GM19452 (cell line): Measurements from ENCODE around the gene GNA14.
"Not testable (repeated sequence)": the region's sequence is repeated elsewhere in the genome, so short reads cannot be mapped to it uniquely, and the experiment has no call there.

Experiments used
- ATAC-seq: cut with Tn5 transposase; IDR thresholded peaks from one replicate; pipeline ENCODE4 v1.9.1; 2021; ENCODE audit not compliant: unreplicated experiment

The GNA14 gene

DNA sequence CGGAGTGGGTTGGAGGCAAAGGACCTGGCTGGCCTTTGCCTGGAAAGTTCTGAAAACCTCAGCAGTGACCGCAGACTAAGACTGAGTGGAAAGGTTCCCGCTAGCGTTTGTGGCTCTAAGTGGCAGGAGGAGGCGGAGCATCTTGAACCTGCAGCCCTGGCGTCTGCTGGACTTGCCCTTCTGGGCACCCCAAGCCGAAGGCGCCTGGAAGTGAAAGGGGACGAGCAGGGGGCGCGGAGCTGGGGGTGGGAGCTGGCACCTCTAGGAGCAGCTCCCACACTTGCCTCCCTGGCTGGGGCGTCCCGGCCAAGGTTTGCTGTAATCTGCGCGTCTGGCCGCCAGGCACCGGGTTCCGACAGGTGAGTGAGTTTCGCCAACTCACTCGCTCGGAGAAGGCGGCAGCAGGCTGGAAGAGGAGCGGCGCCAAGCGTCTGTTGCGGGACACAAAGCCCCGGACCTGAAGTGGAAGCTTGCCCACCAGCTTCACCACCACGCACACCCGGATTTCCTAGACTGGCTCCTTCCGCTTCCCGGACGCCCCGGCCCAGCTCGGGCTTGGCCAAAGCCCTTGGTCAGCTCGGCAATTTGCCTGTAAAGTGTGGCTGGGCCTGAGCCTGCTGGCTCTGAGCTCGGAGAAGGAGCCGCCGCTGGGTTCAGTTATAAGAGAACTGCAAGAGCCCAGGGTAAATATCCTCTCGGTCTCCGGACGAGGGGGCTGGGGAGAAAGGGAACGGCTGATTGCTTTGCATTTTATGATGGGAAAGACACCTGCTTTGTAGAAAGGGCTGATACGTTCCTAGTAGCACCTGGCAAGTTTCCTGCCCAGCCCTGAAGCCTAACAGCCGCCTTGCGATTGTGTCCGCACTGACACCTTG is at the start of gene GNA14:
Gene GNA14 (minus strand): TSS at position 89 of the 875 bp plus-strand sequence. CDS start 529 bp downstream, outside the sequence.
- ATAC-seq, result no peak

- no peak for ATAC-seq
Observed at GRCh38 chr9:77697238-77697984, 49.3 kb upstream of the GNA14 start.

- ATAC-seq, result not testable (repeated sequence)
Observed at GRCh38 chr9:77690723-77691122, 42.6 kb upstream of the GNA14 start.

DNA sequence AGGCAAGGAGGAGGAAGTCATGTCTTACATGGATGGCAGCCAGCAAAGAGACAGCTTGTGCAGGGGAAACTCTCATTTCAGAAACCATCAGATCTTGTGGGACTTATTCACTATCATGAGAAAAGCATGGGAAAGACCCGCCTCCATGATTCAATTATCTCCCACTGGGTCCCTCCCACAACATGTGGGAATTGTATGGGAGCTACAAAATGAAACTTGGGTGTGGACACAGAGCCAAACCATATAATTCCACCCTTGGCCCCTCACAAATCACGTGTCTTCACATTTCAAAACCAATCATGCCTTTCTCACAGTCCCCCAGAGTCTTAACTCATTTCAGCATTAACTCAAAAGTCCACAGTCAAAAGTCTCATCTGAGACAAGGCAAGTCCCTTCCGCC is 42.0 kb upstream of the GNA14 start:
- not testable (repeated sequence) for ATAC-seq

GRCh38 chr9:77687737-77688136 is 39.6 kb upstream of the GNA14 start:
- not testable (repeated sequence) for ATAC-seq

GRCh38 chr9:77680581-77680980 is 32.5 kb upstream of the GNA14 start:
- no peak for ATAC-seq

DNA sequence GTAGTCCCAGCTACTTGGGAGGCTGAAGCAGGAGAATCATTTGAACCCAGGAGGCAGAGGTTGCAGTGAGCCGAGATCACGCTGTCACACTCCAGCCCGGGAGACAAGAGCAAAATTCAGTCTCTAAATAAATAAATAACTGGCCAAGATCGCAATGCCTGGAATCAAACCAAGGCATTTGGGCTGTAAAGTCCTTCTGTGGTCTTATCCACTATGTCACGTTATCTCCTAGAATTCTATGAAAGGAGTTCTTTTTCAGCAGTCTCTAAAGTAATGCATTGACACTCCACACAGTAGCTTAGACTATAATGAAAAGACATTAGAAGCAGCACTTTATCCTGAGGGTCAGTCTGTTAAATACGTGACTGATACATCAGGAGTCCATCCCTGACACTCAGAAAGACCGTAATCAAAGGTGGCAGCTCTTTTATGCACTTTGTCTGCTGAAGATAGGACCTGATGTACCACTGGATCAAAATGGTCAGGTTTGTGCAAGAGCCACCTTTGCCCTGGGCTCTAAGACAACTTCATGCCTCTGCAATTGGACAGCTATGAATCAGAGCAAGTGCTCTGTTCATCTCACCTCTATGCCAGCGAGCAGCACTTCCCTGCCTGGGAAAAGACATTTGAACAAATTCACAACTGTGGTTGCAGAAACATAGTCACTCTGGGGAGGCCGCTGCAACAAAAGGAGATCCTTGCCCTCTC is 31.7 kb upstream of the GNA14 start:
- no peak for ATAC-seq

DNA sequence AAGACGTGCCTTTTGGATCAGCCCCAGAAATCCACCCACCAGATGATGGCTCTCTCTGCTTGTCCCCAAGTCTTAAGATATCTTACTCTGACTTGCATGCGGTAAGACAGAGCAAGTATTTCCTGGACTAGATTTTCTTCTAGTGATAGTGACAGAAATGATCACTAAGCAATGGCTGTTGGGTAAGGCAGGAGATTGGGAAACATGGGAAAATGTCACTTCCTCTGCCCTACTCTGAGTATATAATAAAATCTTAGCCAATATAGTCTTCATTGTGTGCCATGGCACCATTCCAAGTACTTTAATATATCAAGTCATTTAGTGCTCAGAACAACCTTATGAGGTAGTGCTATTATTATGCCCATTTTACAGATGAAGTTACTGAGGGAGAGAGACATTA is 31.0 kb upstream of the GNA14 start:
- ATAC-seq, result no peak

DNA sequence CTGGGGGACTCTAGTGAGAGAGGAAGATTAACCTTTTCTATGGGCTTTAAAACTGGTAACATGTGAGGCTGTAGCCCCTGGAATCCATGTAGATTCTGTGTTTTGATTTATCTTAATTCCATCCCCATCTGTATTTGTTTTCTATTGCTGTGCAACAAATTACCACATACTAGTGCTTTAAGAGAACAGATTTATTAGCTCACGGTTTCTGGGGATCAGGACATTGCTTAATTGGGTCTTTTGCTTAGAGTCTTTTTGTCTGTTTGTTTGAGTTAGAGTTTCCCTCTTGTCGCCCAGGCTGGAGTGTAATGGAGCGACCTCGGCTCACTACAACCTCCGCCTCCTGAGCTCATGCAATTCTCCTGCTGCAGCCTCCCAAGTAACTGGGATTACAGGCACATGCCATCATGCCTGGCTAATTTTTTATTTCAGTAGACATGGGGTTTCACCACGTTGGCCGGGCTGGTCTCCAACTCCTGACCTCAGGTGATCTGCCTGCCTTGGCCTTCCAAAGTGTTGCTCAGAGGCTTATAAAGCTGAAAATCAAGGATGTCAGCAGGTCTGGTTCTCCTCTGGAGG is 29.9 kb upstream of the GNA14 start:
- no peak for ATAC-seq

DNA sequence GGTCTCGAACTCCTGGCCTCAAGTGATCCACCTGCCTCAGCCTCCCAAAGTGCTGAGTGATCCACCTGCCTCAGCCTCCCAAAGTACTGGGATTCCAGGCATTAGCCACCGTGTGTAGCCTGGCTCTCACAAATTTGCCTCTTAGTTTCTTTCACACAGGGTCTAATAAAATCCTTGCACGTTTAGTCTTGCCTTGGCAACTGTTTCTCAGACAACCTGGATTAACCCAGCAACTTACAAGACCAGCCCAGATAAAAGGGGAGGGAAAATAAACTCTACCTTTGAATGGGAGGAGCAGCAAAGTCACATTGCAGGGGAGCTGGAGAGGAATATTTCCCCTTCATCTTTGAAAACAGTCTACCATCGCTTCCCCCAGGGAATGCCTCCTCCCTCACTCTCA is 29.3 kb upstream of the GNA14 start:
- ATAC-seq, result no peak

DNA sequence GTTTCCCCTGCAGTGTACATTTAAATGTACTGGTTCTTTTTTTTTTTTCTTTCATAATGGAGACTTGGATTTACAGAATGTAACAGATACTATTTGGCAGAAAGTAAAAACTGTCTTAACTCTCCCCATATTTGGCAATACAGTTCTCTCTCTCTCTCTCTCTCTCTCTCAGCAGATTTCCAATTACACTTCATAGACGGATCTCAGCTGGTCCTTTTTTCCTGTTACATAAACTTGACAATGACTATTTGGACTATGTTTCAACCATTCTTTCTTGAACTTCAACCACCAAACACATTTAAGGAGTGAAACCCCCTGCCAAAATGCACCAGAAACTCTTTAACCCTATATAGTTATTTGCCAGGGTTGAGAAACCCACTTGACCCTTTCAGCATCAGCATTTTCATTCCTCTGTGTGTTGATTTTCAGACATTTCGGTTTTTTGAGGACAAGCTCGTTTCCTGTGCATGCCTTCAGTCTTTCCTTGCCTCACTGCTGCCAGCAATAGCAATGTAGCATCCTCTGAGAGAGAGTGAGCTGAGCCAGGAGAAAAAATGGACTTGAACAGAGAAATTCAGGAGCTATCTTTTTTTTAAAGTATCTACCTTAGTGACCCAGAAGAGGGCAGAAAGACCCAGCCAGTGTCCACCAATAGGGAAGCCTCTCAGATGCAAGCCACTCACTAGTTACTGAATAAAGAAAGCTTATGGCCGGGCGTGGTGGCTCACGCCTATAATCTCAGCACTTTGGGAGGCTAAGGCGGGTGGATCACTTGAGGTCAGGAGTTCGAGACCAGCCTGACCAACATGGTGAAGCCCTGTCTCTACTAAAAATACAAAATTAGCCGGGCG is 26.0 kb upstream of the GNA14 start:
- no peak for ATAC-seq

GRCh38 chr9:77672183-77672582 is 24.1 kb upstream of the GNA14 start:
- no peak for ATAC-seq

- ATAC-seq, result no peak
Observed at GRCh38 chr9:77667151-77667550, 19.0 kb upstream of the GNA14 start.

GRCh38 chr9:77663754-77664153 is 15.6 kb upstream of the GNA14 start:
- no peak for ATAC-seq

DNA sequence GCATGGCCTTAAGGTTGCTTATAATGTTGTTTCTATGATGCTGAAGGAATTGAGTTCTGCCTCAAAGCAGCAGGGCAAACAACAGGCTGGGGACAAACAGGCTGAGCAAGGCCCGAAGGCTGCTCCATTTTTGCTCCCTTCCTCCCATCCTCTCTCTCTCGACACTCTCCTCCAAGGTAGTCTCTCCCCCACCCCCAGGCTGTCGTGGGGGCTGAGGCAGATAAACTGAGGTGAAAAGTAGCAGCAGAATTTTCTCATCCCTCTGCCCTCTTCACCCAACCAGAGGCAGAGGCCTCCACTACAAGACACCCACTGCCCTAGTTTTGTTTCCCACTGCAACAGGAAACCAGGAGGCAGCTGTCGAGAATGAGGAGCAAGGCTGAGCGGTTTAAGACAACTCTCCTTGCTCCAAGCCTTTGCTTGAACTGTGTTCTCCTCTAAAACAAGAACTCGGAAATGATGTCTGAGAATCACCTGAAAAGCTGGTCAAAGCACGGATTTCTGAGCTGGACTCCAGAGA is 13.5 kb upstream of the GNA14 start:
- ATAC-seq, result no peak

GRCh38 chr9:77659926-77660325 is 11.8 kb upstream of the GNA14 start:
- ATAC-seq, result no peak

DNA sequence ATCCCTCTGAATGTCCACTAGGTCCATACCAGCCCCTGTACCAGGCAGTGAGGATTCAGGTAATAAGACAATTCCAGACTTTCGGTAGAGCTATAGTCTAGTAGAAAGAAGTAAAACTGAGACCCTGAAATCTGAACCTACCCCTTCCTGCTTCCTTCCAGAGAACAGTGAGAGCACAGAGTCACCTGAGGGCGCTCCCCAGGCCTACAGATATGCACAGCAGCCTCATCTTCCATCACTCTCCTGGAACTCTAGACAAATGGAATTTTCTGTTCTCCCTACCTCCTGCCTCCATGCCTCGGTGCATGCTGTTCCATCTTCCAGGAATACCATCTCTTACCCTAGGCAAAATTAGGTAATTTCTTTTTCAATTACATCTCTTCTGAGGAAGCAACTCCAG is 3.1 kb upstream of the GNA14 start:
- no peak for ATAC-seq

- ATAC-seq, result no peak
Observed at GRCh38 chr9:77649109-77649812, 1.1 kb upstream of the GNA14 start.
